Sigmoid colon (tissue), 7 donors: ENCODE data around the gene GDF7. TPM values are rescaled to one million over a fixed set of nuclear protein-coding genes. Genes with fewer than 3 reads are reported as not detected.

Experiments
- DNase-seq: peaks from one replicate; pipeline ENCODE4 v3.0.0-alpha.2; 2019
- H3K27ac ChIP-seq, 4 donors: fragments of 200-600 bp; sonication (generic); one replicate each; pipeline ENCODE4 v1.5.1; 2016 to 2019; ENCODE audit warnings: mild to moderate bottlenecking in 1 of 4
- H3K27me3 ChIP-seq, 3 donors: fragments of 200-600 bp; sonication (generic); one replicate each; pipeline ENCODE4 v1.5.1; 2019; ENCODE audit warnings: mild to moderate bottlenecking in 1 of 3
- H3K36me3 ChIP-seq, 4 donors: fragments of 200-600 bp; sonication (generic); one replicate each; pipeline ENCODE4 v1.5.1; 2016 to 2019
- H3K4me1 ChIP-seq, 4 donors: fragments of 200-600 bp; sonication (generic); one replicate each; pipeline ENCODE4 v1.5.1; 2017 to 2019
- H3K4me3 ChIP-seq, 4 donors: fragments of 200-600 bp; sonication (generic); one replicate each; pipeline ENCODE4 v1.5.1; 2017 to 2019; ENCODE audit warnings: mild to moderate bottlenecking in 2 of 4, moderate library complexity in 1 of 4
- H3K9me3 ChIP-seq, 4 donors: fragments of 200-600 bp in 3 of 4; sonication (generic) in 3 of 4; one replicate each; pipeline versions ENCODE4 v1.5.1 to v1.6.1; 2013 to 2019
- EP300 ChIP-seq, 4 donors: sonication (generic); formaldehyde crosslinking; IDR thresholded peaks; one replicate each; pipeline ENCODE4 v1.6.1; 2017; ENCODE audit warnings: antibody characterized with exemption in 4 of 4
- POLR2A ChIP-seq, 2 donors: fragments of 450-650 bp; IDR thresholded peaks; one replicate each; pipeline ENCODE4 v1.6.1; 2016; ENCODE audit warnings: antibody characterized with exemption in 2 of 2, mild to moderate bottlenecking in 2 of 2, moderate library complexity in 2 of 2
- POLR2AphosphoS5 ChIP-seq, 4 donors: sonication (generic); formaldehyde crosslinking; IDR thresholded peaks; one replicate each; pipeline ENCODE4 v1.6.1; 2017; ENCODE audit warnings: antibody characterized with exemption in 4 of 4
- WGBS, 2 donors: extraction: QIAGEN DNeasy Blood & Tissue Kit; methylation state at CpG; one replicate each; pipeline ENCODE4 v1.1.7; 2013; 5-methylcytosine and 5-hydroxymethylcytosine counted together
- intact Hi-C: fragments of 100-400 bp; cut with DNase I; formaldehyde crosslinking; loops from one replicate; pipeline ENCODE4 v1.15.1; 2023
- polyA plus RNA-seq, 3 donors: library from polyadenylated mRNA; stranded (reverse); fragments of 200-250 nt; gene quantifications; one replicate each; pipeline ENCODE4 v1.2.3, GENCODE V29; 2013
- total RNA-seq, 4 donors: library from RNA; depleted of rRNA; stranded (reverse); fragments of >200 nt; gene quantifications; one replicate each; pipeline ENCODE4 v1.1.0, GENCODE V29; 2016
- TF ChIP-seq, protein P1 (sequence below), 4 experiments: fragments of 450-650 bp in 3 of 4; fragments of 200-600 bp in 1 of 4; IDR thresholded peaks; one replicate each; pipeline ENCODE4 v1.5.1; 2016 to 2019; ENCODE audit warnings: antibody characterized with exemption in 4 of 4, mild to moderate bottlenecking in 3 of 4, moderate library complexity in 2 of 4
- donor health status: healthy with polysubstance abuse.
- donor health status: Bipolar disorder and iron deficiency.
- donor health status: healthy.

Gene GDF7
- total and polyA plus RNA-seq, 7 donors, result under 0.01 to 1.6 (median 0.60) TPM

DNA sequence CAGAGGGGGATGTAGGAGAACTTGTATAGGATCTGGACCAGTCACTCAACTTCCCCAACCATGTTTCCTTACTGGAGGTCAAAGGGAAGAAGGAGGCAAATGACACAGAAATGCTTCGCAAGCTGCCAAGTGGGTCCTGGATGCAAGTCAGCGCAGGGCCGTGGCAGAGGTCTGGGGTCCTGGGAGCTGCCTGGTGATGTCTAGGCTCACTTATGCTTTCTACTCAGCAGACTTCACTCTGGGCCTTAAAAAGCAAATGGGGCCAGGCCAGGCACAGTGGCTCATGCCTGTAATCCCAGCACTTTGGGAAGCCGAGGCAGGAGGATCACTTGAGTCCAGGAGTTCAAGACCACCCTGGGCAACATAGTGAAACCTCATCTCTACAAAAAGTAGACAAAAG lies 36.0 kb upstream of the GDF7 start:
- no peak overlapping the region for H3K4me3 ChIP-seq
- H3K36me3 ChIP-seq, result peaks cover 0 to 4% (median 0%) of the 10 kb centered on the region in 4 donors
- H3K27ac ChIP-seq, result peak overlapping the region; percentile 55 to 97 (median 94)
- TF ChIP-seq EP300 (IDR thresholded peaks at IDR 0.05) (no peak), POLR2AphosphoS5 (IDR thresholded peaks at IDR 0.05) (no peak), POLR2A (IDR thresholded peaks at IDR 0.05) (no peak)
- TF ChIP-seq, protein P1, sequence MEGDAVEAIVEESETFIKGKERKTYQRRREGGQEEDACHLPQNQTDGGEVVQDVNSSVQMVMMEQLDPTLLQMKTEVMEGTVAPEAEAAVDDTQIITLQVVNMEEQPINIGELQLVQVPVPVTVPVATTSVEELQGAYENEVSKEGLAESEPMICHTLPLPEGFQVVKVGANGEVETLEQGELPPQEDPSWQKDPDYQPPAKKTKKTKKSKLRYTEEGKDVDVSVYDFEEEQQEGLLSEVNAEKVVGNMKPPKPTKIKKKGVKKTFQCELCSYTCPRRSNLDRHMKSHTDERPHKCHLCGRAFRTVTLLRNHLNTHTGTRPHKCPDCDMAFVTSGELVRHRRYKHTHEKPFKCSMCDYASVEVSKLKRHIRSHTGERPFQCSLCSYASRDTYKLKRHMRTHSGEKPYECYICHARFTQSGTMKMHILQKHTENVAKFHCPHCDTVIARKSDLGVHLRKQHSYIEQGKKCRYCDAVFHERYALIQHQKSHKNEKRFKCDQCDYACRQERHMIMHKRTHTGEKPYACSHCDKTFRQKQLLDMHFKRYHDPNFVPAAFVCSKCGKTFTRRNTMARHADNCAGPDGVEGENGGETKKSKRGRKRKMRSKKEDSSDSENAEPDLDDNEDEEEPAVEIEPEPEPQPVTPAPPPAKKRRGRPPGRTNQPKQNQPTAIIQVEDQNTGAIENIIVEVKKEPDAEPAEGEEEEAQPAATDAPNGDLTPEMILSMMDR (IDR thresholded peaks at IDR 0.05), result no peak
- WGBS, 2 donors, result 96% methylated on average over 4 of the region's 4 CpGs
- intact Hi-C loops, result no loop called here
- no peaks in the 10 kb centered on the region for H3K9me3 ChIP-seq
- H3K27me3 ChIP-seq, result no peaks in the 10 kb centered on the region
- H3K4me1 ChIP-seq, result peaks cover 0 to 60% (median 56%) of the 10 kb centered on the region in 4 donors
- DNase-seq, result no peak

DNA sequence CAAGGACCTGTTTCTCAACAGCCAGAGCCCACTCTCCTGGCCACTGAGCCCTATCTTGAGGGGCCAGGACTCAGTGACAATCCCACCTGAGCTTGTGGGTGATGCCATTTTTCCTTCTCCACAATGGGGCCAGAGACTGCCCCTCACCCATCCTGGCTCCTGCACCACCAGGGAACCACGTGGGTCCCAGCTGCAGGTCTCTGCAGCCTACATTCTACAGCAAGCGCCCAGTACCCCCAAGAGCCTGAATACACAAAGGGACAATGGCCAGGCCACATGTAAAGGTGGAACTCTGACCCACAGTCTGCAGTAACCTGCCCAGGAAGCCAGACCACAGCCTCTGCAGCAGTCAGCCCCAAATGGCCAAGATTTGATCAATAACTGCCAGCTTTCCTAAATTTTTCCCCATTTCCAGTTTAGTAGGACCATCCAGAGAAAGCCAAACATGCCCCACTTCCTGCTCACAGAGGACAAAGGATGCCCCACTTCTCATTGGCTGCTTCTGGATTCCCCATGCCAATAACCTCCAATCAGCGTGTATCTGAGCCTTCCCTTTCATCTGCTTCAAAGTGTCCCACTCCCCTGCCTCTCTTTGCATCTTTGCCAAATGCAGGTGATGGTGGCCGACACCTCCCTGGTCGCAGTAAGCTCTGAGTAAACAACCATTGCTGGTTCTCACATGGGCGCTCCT lies 35.2 kb upstream of the GDF7 start:
- Histone ChIP-seq H3K9me3 (no peaks in the 10 kb centered on the region), H3K27me3 (no peaks in the 10 kb centered on the region), H3K27ac (peak overlapping the region; percentile 92 to 97 (median 94)), H3K4me3 (no peak overlapping the region), H3K4me1 (peaks cover 0 to 65% (median 58%) of the 10 kb centered on the region in 4 donors), H3K36me3 (peaks cover 0 to 4% (median 0%) of the 10 kb centered on the region in 4 donors)
- TF ChIP-seq POLR2A (IDR thresholded peaks at IDR 0.05), result no peak
- TF ChIP-seq POLR2AphosphoS5 (IDR thresholded peaks at IDR 0.05), result no peak
- no peak for TF ChIP-seq EP300 (IDR thresholded peaks at IDR 0.05)
- TF ChIP-seq, protein P1 (IDR thresholded peaks at IDR 0.05), result no peak
- WGBS, 2 donors, result 82 to 89% methylated on average over 6 of the region's 6 CpGs
- intact Hi-C loops, result no loop called here
- no peak for DNase-seq

DNA sequence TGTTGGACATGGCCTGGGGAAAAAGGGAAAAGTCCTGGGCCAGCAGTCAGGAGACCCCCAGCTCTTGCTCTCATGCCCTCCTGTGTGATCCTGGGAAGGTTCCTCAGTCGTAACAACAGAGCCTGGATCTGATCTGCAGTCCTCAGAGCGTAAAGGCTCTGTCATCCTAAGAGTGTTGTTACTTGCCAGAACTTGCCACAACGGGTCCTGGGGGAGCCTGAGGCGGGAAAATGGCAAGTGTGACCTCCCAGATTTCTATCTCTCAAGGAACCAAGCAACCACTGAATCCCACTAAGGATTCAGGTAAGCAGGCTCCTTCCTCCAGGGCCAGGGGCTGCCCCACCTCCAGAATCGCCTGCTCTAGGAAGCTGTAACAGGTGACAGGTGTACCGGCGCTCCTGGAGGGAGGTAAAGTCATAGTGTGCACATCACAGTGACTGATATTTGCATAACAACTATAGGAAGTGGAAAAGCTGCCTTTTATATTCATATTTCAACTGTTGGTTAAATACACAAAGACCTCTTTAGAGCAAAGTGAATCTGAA lies 34.4 kb upstream of the GDF7 start:
- Histone ChIP-seq H3K36me3 (peaks cover 0 to 4% (median 0%) of the 10 kb centered on the region in 4 donors), H3K9me3 (no peaks in the 10 kb centered on the region), H3K4me1 (peaks cover 0 to 65% (median 62%) of the 10 kb centered on the region in 4 donors), H3K27me3 (no peaks in the 10 kb centered on the region), H3K4me3 (no peak overlapping the region), H3K27ac (peak overlapping the region; percentile 92 to 97 (median 94))
- TF ChIP-seq POLR2AphosphoS5 (IDR thresholded peaks at IDR 0.05), result no peak
- no peak for DNase-seq
- 76 to 86% methylated on average over 7 of the region's 7 CpGs for WGBS, 2 donors
- intact Hi-C loops, result no loop called here

DNA sequence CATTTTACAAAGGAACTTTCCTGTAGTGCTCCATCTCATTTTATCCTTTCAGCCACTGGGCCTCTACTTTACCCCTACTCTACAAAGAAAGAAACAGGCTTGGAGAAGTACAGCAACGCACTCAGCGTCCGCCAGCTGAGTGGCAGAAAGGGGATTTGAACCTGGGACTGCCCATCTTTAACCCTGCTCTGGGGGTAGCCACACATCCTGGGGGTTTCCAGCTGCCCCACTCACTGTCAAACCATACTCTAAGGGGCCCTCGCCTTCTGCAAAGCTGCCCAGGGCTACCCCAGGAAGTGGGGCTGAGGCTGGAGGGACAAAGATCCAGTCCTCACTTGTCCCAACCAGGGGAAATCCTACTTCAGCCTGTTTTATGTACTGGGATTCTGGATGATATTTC lies 33.9 kb upstream of the GDF7 start:
- no peak overlapping the region for H3K4me3 ChIP-seq
- 92 to 96% methylated on average over 4 of the region's 4 CpGs for WGBS, 2 donors
- no peaks in the 10 kb centered on the region for H3K27me3 ChIP-seq
- intact Hi-C loops, result no loop called here
- DNase-seq, result no peak
- peaks cover 0 to 70% (median 64%) of the 10 kb centered on the region in 4 donors for H3K4me1 ChIP-seq
- peaks cover 0 to 4% (median 0%) of the 10 kb centered on the region in 4 donors for H3K36me3 ChIP-seq
- TF ChIP-seq EP300 (IDR thresholded peaks at IDR 0.05) (no peak), POLR2AphosphoS5 (IDR thresholded peaks at IDR 0.05) (no peak), POLR2A (IDR thresholded peaks at IDR 0.05) (no peak)
- TF ChIP-seq, protein P1 (IDR thresholded peaks at IDR 0.05), result no peak
- H3K9me3 ChIP-seq, result no peaks in the 10 kb centered on the region
- peak overlapping the region; percentile 92 to 97 (median 94) for H3K27ac ChIP-seq

DNA sequence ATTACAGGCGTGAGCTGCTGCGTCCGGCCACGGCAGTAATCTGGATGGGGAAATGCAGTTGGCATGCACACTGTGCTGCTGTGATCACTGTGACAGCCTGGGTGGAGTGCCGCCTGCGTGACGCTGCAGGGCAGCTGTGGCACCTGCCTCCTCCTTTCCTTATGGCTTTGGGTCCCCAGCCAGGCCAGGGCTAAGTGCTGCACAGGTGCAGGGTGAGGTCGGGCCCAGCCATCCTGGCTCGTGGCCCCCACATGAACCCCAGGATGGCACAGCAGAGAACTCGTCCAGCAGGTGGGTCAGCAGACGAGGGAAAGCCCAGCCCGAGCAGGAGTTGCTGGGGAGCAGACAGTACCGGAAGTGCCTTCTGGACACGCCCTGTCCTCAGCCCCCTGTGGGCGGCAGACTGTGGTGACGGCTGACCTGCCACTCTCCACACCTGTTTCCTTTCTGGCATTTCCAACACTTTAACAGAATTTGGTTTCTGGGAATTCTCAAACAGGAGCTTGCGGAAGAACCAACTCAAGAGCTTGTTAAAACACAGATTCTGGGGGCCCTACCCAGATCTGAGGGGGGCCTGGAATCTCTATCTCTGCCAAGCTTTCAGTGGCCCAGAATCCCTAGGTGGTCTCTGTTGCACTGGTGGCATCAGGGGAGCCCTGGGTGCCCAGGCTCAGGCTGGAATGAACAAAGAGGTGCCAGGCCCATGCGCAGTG lies 33.0 kb upstream of the GDF7 start:
- H3K4me3 ChIP-seq, result no peak overlapping the region
- WGBS, 2 donors, result 20 to 63% methylated on average over 18 of the region's 18 CpGs

More for the DNA sequence above, 33.0 kb upstream of the GDF7 start:
- H3K27me3 ChIP-seq, result no peaks in the 10 kb centered on the region
- peak overlapping the region; percentile 92 to 97 (median 94) for H3K27ac ChIP-seq
- H3K4me1 ChIP-seq, result peaks cover 0 to 79% (median 72%) of the 10 kb centered on the region in 4 donors
- intact Hi-C loops, result loop anchor here (2.0 kb wide), 1 partner anchor 29 kb away; no protein-coding TSS in a partner anchor
- DNase-seq, result peak; percentile 88
- no peaks in the 10 kb centered on the region for H3K9me3 ChIP-seq
- TF ChIP-seq POLR2AphosphoS5 (IDR thresholded peaks at IDR 0.05), result peak in 3 of 4 donors; percentile 27 to 50 (median 39)
- no peak for TF ChIP-seq POLR2A (IDR thresholded peaks at IDR 0.05)
- TF ChIP-seq, protein P1 (IDR thresholded peaks at IDR 0.05), result peak in 1 of 4 experiments; percentile 20
- TF ChIP-seq EP300 (IDR thresholded peaks at IDR 0.05), result peak in 2 of 4 donors; percentile 24 to 37
- H3K36me3 ChIP-seq, result peaks cover 0 to 8% (median 0%) of the 10 kb centered on the region in 4 donors
